GM20000 (cell line): ENCODE data around the gene NMUR1.
A peak's percentile ranks its signal among the peaks of the same experiment; 100 is the strongest.

ENCODE experiments used
- DNase-seq: peaks from one replicate; pipeline ENCODE4 v3.0.0; 2012; ENCODE audit warnings: low spot score
- TF ChIP-seq, protein P1 (sequence below): IDR thresholded peaks from 2 replicates; pipeline ENCODE4 v1.5.1; 2012; ENCODE audit warnings: mild to moderate bottlenecking, control low read depth; ENCODE audit errors: extremely low read depth, missing control alignments

NMUR1 gene

DNA sequence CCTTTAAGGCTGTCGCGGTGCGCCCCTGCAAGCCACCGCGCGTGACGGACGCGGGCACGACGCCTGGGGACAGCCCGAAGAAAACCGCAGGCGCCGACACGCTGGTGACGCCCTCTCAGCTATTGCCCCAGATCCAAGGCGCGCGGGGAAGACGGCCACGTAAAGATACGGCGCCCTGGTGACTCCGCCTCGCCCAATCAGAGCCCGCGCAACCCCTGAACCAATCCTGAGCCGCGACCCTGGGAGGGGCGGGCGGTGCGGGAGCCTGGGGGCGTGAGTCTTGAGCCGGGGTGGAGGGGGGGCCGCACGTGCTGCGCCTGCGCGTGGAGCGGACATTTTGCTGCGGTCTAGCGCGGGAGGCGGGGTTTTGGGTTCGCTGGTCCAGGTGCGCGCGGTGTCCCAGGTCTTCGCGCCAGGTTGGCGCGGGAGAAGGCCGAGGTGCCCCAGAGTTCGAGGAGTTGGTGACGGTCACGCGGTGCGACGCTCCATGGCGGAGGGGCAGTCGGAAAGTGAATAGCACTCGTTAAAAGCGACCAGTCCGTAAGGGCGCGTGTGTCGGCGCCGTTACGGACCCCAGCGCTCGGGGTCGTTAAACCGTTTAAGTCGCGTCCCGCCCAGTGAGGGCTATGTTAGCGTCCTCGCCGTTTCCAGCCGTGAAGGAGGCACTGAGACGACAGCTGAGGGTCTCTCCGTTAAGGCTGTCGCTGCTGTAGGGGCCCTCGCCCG is 15.9 kb downstream of the NMUR1 start:
- TF ChIP-seq, protein P1, sequence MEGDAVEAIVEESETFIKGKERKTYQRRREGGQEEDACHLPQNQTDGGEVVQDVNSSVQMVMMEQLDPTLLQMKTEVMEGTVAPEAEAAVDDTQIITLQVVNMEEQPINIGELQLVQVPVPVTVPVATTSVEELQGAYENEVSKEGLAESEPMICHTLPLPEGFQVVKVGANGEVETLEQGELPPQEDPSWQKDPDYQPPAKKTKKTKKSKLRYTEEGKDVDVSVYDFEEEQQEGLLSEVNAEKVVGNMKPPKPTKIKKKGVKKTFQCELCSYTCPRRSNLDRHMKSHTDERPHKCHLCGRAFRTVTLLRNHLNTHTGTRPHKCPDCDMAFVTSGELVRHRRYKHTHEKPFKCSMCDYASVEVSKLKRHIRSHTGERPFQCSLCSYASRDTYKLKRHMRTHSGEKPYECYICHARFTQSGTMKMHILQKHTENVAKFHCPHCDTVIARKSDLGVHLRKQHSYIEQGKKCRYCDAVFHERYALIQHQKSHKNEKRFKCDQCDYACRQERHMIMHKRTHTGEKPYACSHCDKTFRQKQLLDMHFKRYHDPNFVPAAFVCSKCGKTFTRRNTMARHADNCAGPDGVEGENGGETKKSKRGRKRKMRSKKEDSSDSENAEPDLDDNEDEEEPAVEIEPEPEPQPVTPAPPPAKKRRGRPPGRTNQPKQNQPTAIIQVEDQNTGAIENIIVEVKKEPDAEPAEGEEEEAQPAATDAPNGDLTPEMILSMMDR: no peak
- DNase-seq: peak; percentile 99

DNA sequence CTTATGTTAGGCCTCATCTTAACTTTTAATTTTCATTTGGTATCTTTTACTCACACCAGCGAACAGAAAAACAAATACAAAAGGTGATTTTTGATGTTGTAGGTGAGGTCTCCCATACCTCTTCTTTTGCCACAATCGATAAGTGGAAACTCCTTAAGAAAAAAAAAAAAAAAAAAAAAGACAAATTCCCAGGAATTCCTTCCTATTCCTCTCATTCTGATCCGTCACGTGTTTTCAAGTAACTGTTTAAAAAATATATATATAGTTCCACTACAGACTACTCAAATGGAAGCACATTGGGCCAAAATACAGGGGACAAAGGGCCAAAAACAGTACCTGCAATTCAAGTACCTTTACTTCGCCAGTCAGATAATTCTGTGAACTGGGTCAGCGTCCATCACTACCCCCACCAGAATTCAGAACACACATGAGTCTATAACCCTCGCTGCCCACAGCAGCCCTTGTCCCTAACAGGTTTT is 16.5 kb downstream of the NMUR1 start:
- TF ChIP-seq, protein P1: no peak
- no peak for DNase-seq

DNA sequence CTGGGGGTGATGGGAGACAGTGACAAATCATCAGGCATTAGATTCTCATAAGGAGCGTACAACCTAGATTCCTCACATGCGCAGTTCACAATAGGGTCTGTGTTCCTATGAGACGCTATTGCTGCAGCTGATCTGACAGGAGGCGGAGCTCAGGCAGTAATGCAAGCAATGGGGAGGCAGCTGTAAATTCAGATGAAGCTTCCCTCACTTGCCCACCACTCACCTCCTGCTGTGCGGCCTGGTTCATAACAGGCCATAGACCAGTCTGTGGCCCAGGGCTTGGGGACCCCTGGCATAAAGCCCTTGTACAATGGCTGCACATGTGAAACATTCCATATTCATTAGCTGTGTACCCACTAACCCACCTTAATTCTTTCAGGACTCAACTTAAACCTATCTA is 18.0 kb downstream of the NMUR1 start:
- TF ChIP-seq, protein P1: no peak
- no peak for DNase-seq

DNA sequence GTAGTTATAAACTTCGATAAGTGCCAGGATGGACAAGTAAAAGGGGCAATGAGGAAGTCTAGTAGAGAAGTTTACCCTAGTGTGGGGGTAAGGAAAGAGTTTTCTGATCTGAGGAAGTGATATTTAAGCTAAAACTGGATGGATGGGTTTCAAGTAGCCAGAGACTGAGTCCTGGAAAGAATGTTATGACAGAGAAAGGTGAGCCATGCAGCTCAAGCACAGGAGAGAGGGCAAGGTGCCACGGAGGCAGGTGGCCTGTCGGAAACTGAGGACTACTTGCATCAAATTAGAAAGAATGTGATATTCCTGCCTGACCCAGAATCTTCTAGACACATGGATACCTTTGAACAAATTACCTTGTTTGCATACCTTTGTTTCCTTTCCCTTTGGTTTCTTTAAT is 26.5 kb downstream of the NMUR1 start:
- TF ChIP-seq, protein P1: no peak
- no peak for DNase-seq

DNA sequence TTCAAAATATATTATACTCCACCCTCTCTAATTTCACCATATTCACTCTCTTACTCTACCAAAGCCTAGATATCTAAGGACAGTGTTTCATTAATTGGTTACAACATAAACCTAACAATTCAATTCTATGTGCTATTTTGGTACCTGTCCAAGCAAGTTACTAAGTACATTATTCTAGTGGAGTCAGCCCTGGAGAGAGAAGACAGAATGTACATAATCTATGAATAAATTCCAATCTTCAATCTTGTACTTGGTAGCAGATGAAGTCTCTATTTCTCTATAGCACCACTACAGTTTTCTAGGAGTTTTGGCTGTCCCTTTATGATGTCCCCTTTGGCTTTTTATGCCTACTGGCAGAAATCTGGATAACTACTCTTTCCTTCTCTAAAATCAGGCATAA is 27.6 kb downstream of the NMUR1 start:
- no peak for DNase-seq
- TF ChIP-seq, protein P1: no peak

DNA sequence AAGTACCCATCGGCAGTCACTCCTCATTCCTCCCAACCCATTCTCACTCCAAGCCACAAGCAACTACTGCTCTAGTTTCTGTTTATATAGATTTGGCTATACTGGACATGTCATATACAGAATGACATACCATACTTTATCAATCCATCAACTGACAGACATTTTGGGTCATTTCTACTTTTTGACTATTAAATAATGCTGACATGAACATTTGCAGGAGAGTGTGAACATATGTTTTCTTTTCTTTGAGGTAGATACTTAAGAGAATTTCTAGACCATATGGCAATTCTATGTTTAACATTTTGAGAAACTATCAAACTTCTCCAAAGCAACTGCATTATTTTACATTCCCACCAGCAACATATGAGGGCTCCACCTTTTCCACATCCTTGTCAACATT is 32.6 kb downstream of the NMUR1 start:
- TF ChIP-seq, protein P1: no peak

DNA sequence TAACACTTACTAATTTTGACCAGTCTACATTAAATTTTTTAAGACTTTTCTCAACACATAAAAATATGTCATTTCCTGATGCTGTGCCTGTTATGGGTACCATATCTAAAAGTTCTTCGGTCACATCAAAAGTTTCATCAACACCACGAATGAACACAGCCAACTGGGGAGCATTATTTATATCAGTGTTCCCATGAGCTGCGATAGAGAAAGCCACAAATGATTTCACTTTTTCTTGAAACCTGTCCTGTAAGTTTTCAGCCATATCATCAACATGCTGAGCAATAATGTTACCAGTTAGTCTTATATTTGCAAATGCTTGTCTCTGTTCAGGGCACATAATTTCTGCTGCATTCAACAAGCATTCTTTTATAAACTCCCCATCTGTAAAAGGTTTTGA is 35.6 kb downstream of the NMUR1 start:
- TF ChIP-seq, protein P1: no peak
- DNase-seq: no peak

More for the DNA sequence above, 32.6 kb downstream of the NMUR1 start:
- DNase-seq: no peak
